GM12872 (cell line): ENCODE data around the gene POMGNT1.

Experiments used
- TF ChIP-seq, protein P1 (sequence below): IDR thresholded peaks from 3 replicates; pipeline ENCODE4 v1.5.1; 2011; ENCODE audit warnings: low read depth, mild to moderate bottlenecking, low read length, moderate library complexity; ENCODE audit not compliant: insufficient read depth

POMGNT1 gene

DNA sequence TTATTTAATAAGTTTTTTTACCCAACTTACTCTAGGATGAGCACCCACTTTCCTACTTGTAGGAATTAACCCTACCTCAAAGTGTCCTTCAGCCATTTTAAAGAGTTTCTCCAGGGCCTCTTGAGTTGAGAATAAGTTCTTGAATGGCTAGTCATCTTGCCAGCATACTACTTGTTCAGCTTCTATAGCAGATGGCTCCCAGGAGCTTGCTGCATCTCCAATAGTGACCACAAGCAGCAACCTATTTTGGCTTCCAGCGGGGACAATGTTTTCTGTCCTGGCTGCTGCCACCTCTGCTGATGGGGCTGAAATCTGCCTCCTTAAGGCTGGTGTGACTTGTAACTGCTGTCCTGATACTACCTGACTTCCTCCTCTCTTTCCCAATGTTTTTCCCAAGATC lies 45.0 kb downstream of the POMGNT1 start:
- TF ChIP-seq, protein P1, sequence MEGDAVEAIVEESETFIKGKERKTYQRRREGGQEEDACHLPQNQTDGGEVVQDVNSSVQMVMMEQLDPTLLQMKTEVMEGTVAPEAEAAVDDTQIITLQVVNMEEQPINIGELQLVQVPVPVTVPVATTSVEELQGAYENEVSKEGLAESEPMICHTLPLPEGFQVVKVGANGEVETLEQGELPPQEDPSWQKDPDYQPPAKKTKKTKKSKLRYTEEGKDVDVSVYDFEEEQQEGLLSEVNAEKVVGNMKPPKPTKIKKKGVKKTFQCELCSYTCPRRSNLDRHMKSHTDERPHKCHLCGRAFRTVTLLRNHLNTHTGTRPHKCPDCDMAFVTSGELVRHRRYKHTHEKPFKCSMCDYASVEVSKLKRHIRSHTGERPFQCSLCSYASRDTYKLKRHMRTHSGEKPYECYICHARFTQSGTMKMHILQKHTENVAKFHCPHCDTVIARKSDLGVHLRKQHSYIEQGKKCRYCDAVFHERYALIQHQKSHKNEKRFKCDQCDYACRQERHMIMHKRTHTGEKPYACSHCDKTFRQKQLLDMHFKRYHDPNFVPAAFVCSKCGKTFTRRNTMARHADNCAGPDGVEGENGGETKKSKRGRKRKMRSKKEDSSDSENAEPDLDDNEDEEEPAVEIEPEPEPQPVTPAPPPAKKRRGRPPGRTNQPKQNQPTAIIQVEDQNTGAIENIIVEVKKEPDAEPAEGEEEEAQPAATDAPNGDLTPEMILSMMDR, result no peak

- TF ChIP-seq, protein P1, result no peak
Measured at GRCh38 chr1:46152016-46152415, 46.2 kb downstream of the POMGNT1 start.

DNA sequence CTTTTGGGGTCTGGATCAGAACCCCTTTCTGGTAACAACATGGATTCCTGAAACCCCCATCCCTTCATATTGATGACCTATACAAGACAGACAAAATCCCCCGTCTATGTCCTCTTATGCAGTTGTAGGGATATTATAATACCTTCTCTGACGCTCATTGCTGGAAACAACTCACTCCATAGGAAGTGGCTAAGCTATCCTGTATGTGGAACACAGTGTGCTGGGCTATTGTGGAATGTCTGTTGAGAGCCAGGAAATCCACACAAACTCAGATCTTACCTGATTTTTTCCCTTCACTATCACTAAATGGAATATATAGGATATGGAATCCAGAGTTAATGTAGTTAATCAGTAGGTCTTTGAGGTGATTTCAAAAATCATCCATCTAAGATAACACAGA lies 48.1 kb downstream of the POMGNT1 start:
- TF ChIP-seq, protein P1, result no peak

DNA sequence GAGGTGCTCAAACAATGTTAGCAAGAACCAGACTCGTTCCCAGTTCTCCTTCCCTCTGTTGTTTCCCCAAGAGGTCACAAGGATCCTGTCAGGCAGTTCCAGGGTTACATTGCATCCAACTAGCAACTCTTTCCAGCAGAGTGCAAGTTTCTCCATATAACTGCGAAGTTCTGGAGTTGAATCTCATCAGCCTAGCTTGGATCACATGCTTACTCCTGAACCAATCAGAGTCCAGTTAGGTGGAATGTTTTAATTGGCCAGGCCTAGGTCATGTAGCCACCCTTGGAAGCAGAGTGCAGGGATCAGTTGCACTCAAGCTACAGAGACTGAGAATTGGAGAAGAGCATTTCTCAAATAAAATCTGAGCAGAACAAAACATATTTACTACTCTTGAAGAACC lies 49.9 kb downstream of the POMGNT1 start:
- TF ChIP-seq, protein P1, result no peak
